Panc1 (cell line): ENCODE measurements around the gene ADORA2A.

Experiments used
- POLR2AphosphoS5 ChIP-seq: IDR thresholded peaks from 2 replicates; pipeline ENCODE4 v1.6.1; 2012; ENCODE audit warnings: mild to moderate bottlenecking, low read depth, low read length, moderate library complexity
- SIN3A ChIP-seq: IDR thresholded peaks from 2 replicates; pipeline ENCODE4 v1.6.1; 2012; ENCODE audit warnings: low read depth, mild to moderate bottlenecking, low read length, moderate library complexity, borderline replicate concordance; ENCODE audit not compliant: insufficient read depth
- TF ChIP-seq, protein P1 (sequence below): fragments of 450-650 bp; IDR thresholded peaks from 2 replicates; pipeline ENCODE4 v1.5.1; 2017; ENCODE audit warnings: mild to moderate bottlenecking
- TF ChIP-seq, protein P2 (sequence below), 2 experiments: IDR thresholded peaks; 2 replicates each; pipeline ENCODE4 v1.6.1; 2011 to 2012; ENCODE audit warnings: low read depth in 2 of 2, control low read depth in 1 of 2, low read length in 1 of 2, mild to moderate bottlenecking in 1 of 2, moderate library complexity in 1 of 2; ENCODE audit not compliant: insufficient read depth in 1 of 2

DNA sequence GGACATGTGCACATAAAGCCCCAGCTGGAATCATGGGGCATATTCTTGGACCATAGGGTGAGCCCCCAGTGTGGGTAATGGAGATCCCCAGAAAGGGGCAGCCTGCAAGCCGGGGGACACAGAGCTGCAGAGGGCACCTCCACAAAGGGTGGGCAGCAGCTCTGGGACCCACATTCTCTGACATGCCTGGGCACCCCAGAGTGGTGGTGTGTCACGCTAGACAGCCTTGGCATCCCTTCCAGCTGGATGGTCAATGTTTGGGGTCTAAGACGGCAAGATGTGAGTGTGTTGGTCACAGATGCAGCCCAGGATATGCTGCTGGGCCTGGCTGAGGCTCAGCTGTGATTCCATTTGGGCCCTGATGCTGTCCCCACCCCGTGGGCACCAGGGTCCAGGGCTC lies 9.7 kb downstream of the ADORA2A start:
- TF ChIP-seq, protein P1, sequence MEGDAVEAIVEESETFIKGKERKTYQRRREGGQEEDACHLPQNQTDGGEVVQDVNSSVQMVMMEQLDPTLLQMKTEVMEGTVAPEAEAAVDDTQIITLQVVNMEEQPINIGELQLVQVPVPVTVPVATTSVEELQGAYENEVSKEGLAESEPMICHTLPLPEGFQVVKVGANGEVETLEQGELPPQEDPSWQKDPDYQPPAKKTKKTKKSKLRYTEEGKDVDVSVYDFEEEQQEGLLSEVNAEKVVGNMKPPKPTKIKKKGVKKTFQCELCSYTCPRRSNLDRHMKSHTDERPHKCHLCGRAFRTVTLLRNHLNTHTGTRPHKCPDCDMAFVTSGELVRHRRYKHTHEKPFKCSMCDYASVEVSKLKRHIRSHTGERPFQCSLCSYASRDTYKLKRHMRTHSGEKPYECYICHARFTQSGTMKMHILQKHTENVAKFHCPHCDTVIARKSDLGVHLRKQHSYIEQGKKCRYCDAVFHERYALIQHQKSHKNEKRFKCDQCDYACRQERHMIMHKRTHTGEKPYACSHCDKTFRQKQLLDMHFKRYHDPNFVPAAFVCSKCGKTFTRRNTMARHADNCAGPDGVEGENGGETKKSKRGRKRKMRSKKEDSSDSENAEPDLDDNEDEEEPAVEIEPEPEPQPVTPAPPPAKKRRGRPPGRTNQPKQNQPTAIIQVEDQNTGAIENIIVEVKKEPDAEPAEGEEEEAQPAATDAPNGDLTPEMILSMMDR: no peak
- TF ChIP-seq, protein P2, sequence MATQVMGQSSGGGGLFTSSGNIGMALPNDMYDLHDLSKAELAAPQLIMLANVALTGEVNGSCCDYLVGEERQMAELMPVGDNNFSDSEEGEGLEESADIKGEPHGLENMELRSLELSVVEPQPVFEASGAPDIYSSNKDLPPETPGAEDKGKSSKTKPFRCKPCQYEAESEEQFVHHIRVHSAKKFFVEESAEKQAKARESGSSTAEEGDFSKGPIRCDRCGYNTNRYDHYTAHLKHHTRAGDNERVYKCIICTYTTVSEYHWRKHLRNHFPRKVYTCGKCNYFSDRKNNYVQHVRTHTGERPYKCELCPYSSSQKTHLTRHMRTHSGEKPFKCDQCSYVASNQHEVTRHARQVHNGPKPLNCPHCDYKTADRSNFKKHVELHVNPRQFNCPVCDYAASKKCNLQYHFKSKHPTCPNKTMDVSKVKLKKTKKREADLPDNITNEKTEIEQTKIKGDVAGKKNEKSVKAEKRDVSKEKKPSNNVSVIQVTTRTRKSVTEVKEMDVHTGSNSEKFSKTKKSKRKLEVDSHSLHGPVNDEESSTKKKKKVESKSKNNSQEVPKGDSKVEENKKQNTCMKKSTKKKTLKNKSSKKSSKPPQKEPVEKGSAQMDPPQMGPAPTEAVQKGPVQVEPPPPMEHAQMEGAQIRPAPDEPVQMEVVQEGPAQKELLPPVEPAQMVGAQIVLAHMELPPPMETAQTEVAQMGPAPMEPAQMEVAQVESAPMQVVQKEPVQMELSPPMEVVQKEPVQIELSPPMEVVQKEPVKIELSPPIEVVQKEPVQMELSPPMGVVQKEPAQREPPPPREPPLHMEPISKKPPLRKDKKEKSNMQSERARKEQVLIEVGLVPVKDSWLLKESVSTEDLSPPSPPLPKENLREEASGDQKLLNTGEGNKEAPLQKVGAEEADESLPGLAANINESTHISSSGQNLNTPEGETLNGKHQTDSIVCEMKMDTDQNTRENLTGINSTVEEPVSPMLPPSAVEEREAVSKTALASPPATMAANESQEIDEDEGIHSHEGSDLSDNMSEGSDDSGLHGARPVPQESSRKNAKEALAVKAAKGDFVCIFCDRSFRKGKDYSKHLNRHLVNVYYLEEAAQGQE (IDR thresholded peaks at IDR 0.05; ENCODE audit: insufficient read depth in 1 of 2, low read depth in 2 of 2, low read length in 1 of 2): no peak
- TF ChIP-seq POLR2AphosphoS5 (no peak), SIN3A (no peak)
